ENCODE results near the gene HOXB2.

Gene HOXB2

GRCh38 chr17:48565022-48565554 lies 20.2 kb upstream of the HOXB2 start:
- no peak for DNase-seq

GRCh38 chr17:48564188-48565021 lies 19.5 kb upstream of the HOXB2 start:
- no peak for DNase-seq

GRCh38 chr17:48563867-48564187 lies 18.9 kb upstream of the HOXB2 start:
- DNase-seq: no peak

- DNase-seq: no peak
Measured at GRCh38 chr17:48563385-48563838, 18.5 kb upstream of the HOXB2 start.

GRCh38 chr17:48562934-48563333 lies 18.0 kb upstream of the HOXB2 start:
- DNase-seq: no peak

- DNase-seq: no peak
Measured at GRCh38 chr17:48561884-48562810, 17.2 kb upstream of the HOXB2 start.

- no peak for DNase-seq
Measured at GRCh38 chr17:48559840-48560817, 15.2 kb upstream of the HOXB2 start.

GRCh38 chr17:48559122-48559839 lies 14.4 kb upstream of the HOXB2 start:
- no peak for DNase-seq

GRCh38 chr17:48558831-48559121 lies 13.9 kb upstream of the HOXB2 start:
- DNase-seq: no peak

GRCh38 chr17:48558057-48558830 lies 13.3 kb upstream of the HOXB2 start:
- no peak for DNase-seq

- DNase-seq: no peak
Measured at GRCh38 chr17:48556576-48557401, 11.9 kb upstream of the HOXB2 start.

GRCh38 chr17:48556229-48556575 lies 11.3 kb upstream of the HOXB2 start:
- DNase-seq: no peak

GRCh38 chr17:48555258-48556228 lies 10.6 kb upstream of the HOXB2 start:
- no peak for DNase-seq

- DNase-seq: no peak
Measured at GRCh38 chr17:48554412-48555257, 9.7 kb upstream of the HOXB2 start.

- DNase-seq: no peak
Measured at GRCh38 chr17:48553826-48554225, 8.9 kb upstream of the HOXB2 start.

- no peak for DNase-seq
Measured at GRCh38 chr17:48553190-48553547, 8.3 kb upstream of the HOXB2 start.

GRCh38 chr17:48552466-48553189 lies 7.7 kb upstream of the HOXB2 start:
- DNase-seq: no peak

All from stimulated activated CD4-positive, alpha-beta T cell treated with anti-CD3 and anti-CD28 coated beads, Interleukin-12 subunit alpha, Interleukin-12 subunit beta, amount 100 ng/mL, for 4 hours (primary cell).